HG03469 (cell line): ENCODE measurements around the gene C15orf39.

Experiments
- ATAC-seq: cut with Tn5 transposase; IDR thresholded peaks from one replicate; pipeline ENCODE4 v1.9.1; 2021; ENCODE audit warnings: mild to moderate bottlenecking, moderate library complexity, moderate number of reproducible peaks; ENCODE audit not compliant: unreplicated experiment

C15orf39 gene

GRCh38 chr15:75195122-75195765 lies 6.4 kb upstream of the C15orf39 start:
- ATAC-seq, result no peak

GRCh38 chr15:75195766-75196241 lies 5.9 kb upstream of the C15orf39 start:
- no peak for ATAC-seq

- no peak for ATAC-seq
Observed at GRCh38 chr15:75197062-75197630, 4.5 kb upstream of the C15orf39 start.

- ATAC-seq, result no peak
Observed at GRCh38 chr15:75198560-75199356, 2.9 kb upstream of the C15orf39 start.

DNA sequence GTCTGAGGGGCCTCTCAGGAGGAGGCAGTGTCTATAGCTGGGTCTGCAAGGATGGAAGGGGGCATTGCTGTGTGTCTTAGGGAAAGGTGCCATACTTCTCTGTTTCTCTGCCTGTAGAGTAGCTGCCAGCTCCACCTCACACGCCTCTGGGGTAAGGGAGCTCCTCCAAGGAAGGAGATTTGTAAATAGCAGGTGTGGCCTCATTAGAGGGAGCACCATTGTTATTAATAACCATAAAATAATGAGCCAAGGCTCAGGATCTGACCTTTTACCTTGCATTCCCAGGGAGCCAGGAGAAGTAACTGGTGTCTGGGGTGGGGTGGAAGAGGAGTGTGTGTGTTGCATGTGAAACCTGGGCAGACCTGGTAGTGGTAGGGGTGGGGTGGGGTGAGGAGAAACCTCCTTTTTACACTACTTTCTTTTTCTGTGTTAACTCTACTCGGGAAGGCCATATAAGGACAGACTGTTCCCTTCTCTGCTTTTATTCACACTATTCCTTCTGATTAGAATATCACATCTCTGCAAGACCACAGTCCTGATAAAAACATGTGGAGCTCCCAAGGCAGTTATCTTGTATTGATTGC lies 2.2 kb upstream of the C15orf39 start:
- ATAC-seq, result no peak

GRCh38 chr15:75200391-75200764 lies 1.3 kb upstream of the C15orf39 start:
- no peak for ATAC-seq

DNA sequence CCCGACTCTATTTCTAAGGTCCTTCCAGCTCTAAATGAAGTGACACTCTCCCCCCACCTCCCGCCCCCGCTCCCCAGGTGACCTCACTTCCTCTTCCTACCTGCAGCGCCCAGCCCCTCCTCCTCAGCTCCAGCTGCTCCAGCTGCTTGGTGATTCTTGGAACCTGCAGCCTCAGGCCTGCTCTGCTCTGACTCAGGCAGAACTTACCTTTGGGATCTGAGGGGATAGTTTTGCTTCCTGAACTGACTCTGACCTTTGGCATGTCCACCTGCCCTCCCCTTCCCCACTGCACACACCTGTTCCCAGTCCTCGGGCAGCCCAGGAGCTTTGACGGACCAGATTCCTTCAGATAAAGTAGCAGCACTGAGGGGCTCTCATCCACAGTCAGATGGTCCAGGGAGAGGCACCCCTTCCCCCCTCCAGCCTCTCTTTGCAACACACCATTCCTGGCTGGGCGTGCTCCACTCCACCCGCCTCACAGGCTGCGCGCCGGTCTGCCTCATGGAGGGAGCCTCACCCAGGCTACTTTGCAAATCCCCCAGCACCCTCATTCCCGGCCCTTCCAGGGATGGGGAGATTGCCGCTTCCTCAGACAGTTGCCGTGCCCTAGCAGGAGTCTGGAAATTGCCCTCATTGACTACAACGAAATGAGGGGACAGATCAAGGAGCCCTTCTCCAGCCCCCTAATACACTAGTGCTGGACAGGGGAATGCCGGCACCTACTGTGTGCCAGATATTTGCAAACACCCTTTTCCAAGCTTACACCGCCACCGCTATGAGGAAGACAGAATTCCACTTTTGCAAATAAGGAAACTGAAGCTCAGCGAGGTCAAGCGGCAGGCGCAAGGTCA lies 692 bp upstream of the C15orf39 start:
- no peak for ATAC-seq

GRCh38 chr15:75202251-75203016 lies 752 bp downstream of the C15orf39 start:
- ATAC-seq, result peak; percentile 5

DNA sequence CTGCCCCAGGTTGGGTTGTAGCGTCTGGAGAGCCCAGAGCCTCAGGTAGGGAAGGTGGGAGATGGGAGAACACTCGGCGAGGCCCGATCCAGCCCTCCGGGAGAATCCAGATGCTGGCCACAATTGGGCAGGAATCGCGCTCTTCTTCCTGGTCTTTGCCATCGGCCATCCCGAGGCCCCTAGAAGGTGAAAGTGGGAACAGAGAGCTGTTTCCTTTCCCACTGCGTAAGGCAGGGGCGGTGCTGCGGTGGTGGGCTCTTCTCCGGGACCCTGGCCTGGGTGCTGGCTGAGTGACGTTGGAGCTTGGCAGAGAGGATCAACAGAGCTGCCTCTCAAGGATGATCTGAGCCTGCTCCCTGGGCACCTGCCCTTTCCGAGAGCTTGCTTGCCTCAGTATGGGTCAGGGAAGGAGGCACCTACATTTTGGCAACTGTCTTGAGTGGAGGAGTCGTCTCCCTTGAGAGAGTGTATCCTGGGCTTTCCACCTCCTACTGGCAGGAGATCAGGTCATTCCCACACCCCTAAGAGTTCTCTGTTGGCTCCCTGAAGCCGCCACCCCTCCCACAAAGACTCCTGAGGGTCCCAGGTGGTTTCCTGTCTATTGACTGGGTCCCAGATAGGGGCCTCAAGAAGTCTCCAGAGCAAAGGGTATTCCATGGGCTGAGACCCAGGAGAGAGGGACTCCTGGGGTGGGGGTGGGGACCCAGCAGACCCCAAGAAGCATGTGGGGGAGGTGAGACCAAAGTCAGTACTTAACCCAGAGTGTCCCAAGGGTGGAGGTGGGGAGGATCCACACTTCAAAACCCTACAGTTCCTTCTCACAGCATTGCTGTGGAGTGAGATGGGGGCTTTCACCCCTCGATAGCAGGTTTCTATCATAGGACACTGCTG lies 1.6 kb downstream of the C15orf39 start:
- no peak for ATAC-seq

GRCh38 chr15:75203908-75204263 lies 2.2 kb downstream of the C15orf39 start:
- ATAC-seq, result no peak

- no peak for ATAC-seq
Observed at GRCh38 chr15:75204340-75205063, 2.8 kb downstream of the C15orf39 start.

DNA sequence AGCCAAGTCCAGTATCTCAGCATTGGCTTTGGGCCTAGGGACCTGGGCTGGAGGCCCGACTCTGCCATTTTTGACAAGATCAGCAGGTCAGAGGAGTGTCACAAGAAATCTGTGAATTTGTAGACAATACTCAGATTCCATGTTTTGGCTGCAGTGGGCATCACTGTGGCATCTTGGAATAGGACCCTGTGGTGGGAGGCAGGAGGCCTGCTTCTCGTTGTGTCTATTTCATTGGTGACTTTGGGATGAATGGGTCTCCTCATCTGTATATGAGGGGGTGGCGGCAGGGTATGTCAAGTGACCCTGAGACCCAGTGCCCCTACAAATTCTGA lies 3.3 kb downstream of the C15orf39 start:
- no peak for ATAC-seq

GRCh38 chr15:75206006-75206405 lies 4.3 kb downstream of the C15orf39 start:
- ATAC-seq, result no peak

GRCh38 chr15:75206803-75207617 lies 5.3 kb downstream of the C15orf39 start:
- ATAC-seq, result no peak

- ATAC-seq, result no peak
Observed at GRCh38 chr15:75207618-75208500, 6.2 kb downstream of the C15orf39 start.

DNA sequence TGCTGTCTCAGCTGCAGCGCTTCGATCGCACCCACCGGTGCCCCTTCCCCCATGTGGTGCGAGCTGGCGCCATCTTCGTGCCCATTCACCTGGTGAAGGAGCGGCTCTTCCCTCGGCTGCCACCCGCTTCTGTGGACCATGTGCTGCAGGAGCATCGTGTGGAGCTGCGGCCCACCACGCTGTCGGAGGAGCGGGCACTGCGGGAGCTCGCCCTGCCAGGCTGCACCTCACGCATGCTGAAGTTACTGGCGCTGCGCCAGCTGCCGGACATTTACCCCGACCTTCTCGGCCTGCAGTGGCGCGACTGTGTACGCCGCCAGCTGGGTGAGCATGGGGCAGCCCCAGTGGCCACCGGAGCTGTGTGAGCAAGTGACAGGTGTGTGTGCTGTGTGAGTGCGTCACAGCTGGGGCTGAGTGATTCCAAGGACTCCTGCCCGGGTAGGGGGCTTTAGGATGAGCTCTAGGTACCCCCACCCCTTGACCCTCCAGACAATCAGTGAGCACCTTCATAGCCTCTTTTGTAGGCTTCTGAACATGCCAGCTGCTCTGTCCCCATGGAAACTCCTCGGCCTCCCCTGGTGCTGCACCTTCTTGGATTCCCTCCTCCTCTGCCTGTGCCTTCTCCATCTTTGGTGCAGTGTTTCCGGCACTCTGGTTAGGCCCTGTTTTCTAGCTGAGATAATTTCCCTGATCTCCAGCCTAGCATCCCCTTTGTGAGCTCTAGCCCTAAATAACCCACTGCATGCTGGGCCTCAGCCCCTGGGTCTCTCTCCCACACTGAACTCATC lies 7.0 kb downstream of the C15orf39 start:
- ATAC-seq, result no peak
